SK-N-SH (cell line): Measurements from ENCODE around the gene GBP1. TPM values are rescaled to one million over a fixed set of nuclear protein-coding genes. Genes with fewer than 3 reads are reported as not detected.

ENCODE experiments used
- CTCF ChIA-PET: fragments of 300-600, 350-600 bp; formaldehyde crosslinking; extraction: SDS; loops from one replicate; lab custom pipeline; 2021; lab: Yijun Ruan, JAX
- POLR2A ChIA-PET: fragments of 350-600 bp; sonication (Branson Sonifier 250); formaldehyde crosslinking; extraction: SDS; loops from one replicate; lab custom pipeline; 2020; ENCODE audit warnings: antibody characterized with exemption, inconsistent platforms; lab: Yijun Ruan, JAX
- DNase-seq: peaks from one replicate; pipeline ENCODE4 v3.0.0; 2012
- H2AFZ ChIP-seq: fragments of 200-600 bp; sonication (generic); 2 replicates; pipeline ENCODE4 v1.8.1; 2016; ENCODE audit warnings: antibody characterized with exemption, mild to moderate bottlenecking, low read depth
- H3F3A ChIP-seq: fragments of 200-600 bp; sonication (generic); replicated peaks from 2 replicates; pipeline ENCODE3; 2016; ENCODE audit warnings: antibody characterized with exemption, mild to moderate bottlenecking; ENCODE audit not compliant: insufficient read depth
- H3K27ac ChIP-seq, 2 experiments: fragments of 200-500 bp in 1 of 2; fragments of 200-600 bp in 1 of 2; sonication (Bioruptor generic) in 1 of 2; sonication (generic), shearing (Covaris generic) in 1 of 2; 2 replicates each; pipeline versions ENCODE4 v1.5.1 to v1.6.1; 2014 to 2016; ENCODE audit warnings: low read depth in 2 of 2, inconsistent platforms in 1 of 2, low read length in 1 of 2, mild to moderate bottlenecking in 1 of 2, mixed read lengths in 1 of 2
- H3K27me3 ChIP-seq: fragments of 200-600 bp; sonication (generic), shearing (Covaris generic); 2 replicates; pipeline ENCODE4 v1.6.1; 2016; ENCODE audit warnings: mixed run types; ENCODE audit not compliant: insufficient read depth
- H3K36me3 ChIP-seq, 2 experiments: fragments of 200-500 bp in 1 of 2; fragments of 200-600 bp in 1 of 2; sonication (Bioruptor generic) in 1 of 2; sonication (generic) in 1 of 2; replicated peaks in 1 of 2; 2 replicates each; pipeline versions ENCODE3 to v1.5.1; 2014 to 2016; ENCODE audit warnings: low read length in 1 of 2, mild to moderate bottlenecking in 1 of 2; ENCODE audit not compliant: insufficient read depth in 2 of 2, control insufficient read depth in 1 of 2
- H3K4me1 ChIP-seq, 2 experiments: fragments of 200-500 bp in 1 of 2; fragments of 200-600 bp in 1 of 2; sonication (Bioruptor generic) in 1 of 2; sonication (generic), shearing (Covaris generic) in 1 of 2; 2 replicates each; pipeline versions ENCODE4 v1.5.1 to v1.6.1; 2014 to 2016; ENCODE audit warnings: low read depth in 1 of 2, low read length in 1 of 2, mixed run types in 1 of 2; ENCODE audit not compliant: insufficient read depth in 2 of 2, control insufficient read depth in 1 of 2
- H3K4me2 ChIP-seq: fragments of 200-600 bp; sonication (generic), shearing (Covaris generic); 2 replicates; pipeline ENCODE4 v1.6.1; 2017; ENCODE audit warnings: mixed run types
- H3K4me3 ChIP-seq, 2 experiments: fragments of 200-500 bp in 1 of 2; fragments of 200-600 bp in 1 of 2; sonication (Bioruptor generic) in 1 of 2; sonication (generic), shearing (Covaris generic) in 1 of 2; 2 replicates each; pipeline versions ENCODE4 v1.5.1 to v1.8.1; 2014 to 2016; ENCODE audit warnings: low read depth in 2 of 2, inconsistent platforms in 1 of 2, low read length in 1 of 2, mild to moderate bottlenecking in 1 of 2, mixed read lengths in 1 of 2, moderate library complexity in 1 of 2
- H3K79me2 ChIP-seq: fragments of 200-600 bp; sonication (generic); 2 replicates; pipeline ENCODE4 v1.8.1; 2017; ENCODE audit warnings: mild to moderate bottlenecking; ENCODE audit not compliant: insufficient read depth
- H3K9ac ChIP-seq: fragments of 200-600 bp; sonication (generic); 2 replicates; pipeline ENCODE4 v1.6.1; 2017; ENCODE audit warnings: mixed run types
- H3K9me2 ChIP-seq: fragments of 200-600 bp; sonication (generic); 2 replicates; pipeline ENCODE4 v1.6.1; 2017; ENCODE audit warnings: mixed run types
- H3K9me3 ChIP-seq: fragments of 200-600 bp; sonication (generic); 2 replicates; pipeline ENCODE4 v1.6.1; 2017; ENCODE audit warnings: mixed run types, mild to moderate bottlenecking, moderate library complexity
- H4K20me1 ChIP-seq: fragments of 200-600 bp; sonication (generic); 2 replicates; pipeline ENCODE4 v1.6.1; 2017; ENCODE audit warnings: mild to moderate bottlenecking, mixed run types; ENCODE audit not compliant: insufficient read depth
- EP300 ChIP-seq, 2 experiments: IDR thresholded peaks; 2 replicates each; pipeline versions ENCODE4 v1.4.0 to v1.6.1; 2012; ENCODE audit warnings: borderline replicate concordance in 1 of 2, low read depth in 1 of 2, low read length in 1 of 2
- FOSL2 ChIP-seq: IDR thresholded peaks from 2 replicates; pipeline ENCODE4 v1.4.0; 2012; ENCODE audit warnings: low read depth, mild to moderate bottlenecking, moderate library complexity, borderline replicate concordance
- FOXM1 ChIP-seq: IDR thresholded peaks from 2 replicates; pipeline ENCODE4 v1.4.0; 2012; ENCODE audit warnings: low read depth, mild to moderate bottlenecking
- POLR2AphosphoS5 ChIP-seq: IDR thresholded peaks from 2 replicates; pipeline ENCODE4 v1.6.1; 2012; ENCODE audit warnings: low read depth, low read length
- RAD21 ChIP-seq: IDR thresholded peaks from 2 replicates; pipeline ENCODE4 v1.6.1; 2012; ENCODE audit warnings: mild to moderate bottlenecking, low read length
- REST ChIP-seq: IDR thresholded peaks from 2 replicates; pipeline ENCODE4 v1.6.1; 2012; ENCODE audit warnings: mild to moderate bottlenecking, low read depth, low read length, moderate library complexity
- TAF1 ChIP-seq: IDR thresholded peaks from 2 replicates; pipeline ENCODE4 v1.6.1; 2012; ENCODE audit warnings: low read depth, mild to moderate bottlenecking, low read length, moderate library complexity, borderline replicate concordance
- TCF12 ChIP-seq: IDR thresholded peaks from 2 replicates; pipeline ENCODE4 v1.4.0; 2012
- USF2 ChIP-seq: fragments of 150-350 bp; IDR thresholded peaks from 2 replicates; pipeline ENCODE4 v1.6.1; 2017; ENCODE audit warnings: antibody characterized with exemption, low read length, low read depth, borderline replicate concordance
- WGBS: methylation state at CpG from one replicate; pipeline ENCODE4 v1.1.6; 2017; ENCODE audit warnings: low lambda C conversion rate; 5-methylcytosine and 5-hydroxymethylcytosine counted together
- polyA plus RNA-seq, 3 experiments: library from polyadenylated mRNA; depleted of rRNA; stranded (reverse); fragments of >200 nt; gene quantifications; 2 replicates each; pipeline ENCODE4 v1.2.3, GENCODE V29; 2012

Gene GBP1
- polyA plus RNA-seq, 1 of the 3 experiments (the other 2 are of a cell fraction), result 7.4 TPM

GRCh38 chr1:89040315-89040626 is 24.7 kb downstream of the GBP1 start (continued):
- no peak for TF ChIP-seq REST

GRCh38 chr1:89037186-89037585 is 27.8 kb downstream of the GBP1 start:
- ChIA-PET POLR2A (no interaction called here), CTCF (no interaction called here)
- no peaks in the 10 kb centered on the region for H3K36me3 ChIP-seq
- 29% methylated on average over 1 of the region's 1 CpG for WGBS
- no peak overlapping the region for H2AFZ ChIP-seq
- no peak overlapping the region for H3K4me3 ChIP-seq
- no peaks in the 10 kb centered on the region for H3K9me2 ChIP-seq
- TF ChIP-seq RAD21 (no peak), POLR2AphosphoS5 (no peak), FOXM1 (no peak), USF2 (no peak), FOSL2 (no peak), TAF1 (no peak), TCF12 (no peak), REST (no peak), EP300 (IDR thresholded peaks at IDR 0.05; ENCODE audit: borderline replicate concordance in 1 of 2, low read depth in 1 of 2, low read length in 1 of 2) (no peak)
- TF ChIP-seq, all 33 proteins: peak for 0
- Histone ChIP-seq H3K9ac (no peak overlapping the region), H3K4me2 (no peak overlapping the region), H3K27ac (no peak overlapping the region), H3K9me3 (no peaks in the 10 kb centered on the region), H4K20me1 (no peaks in the 10 kb centered on the region), H3K4me1 (no peaks in the 10 kb centered on the region), H3F3A (peaks cover 6% of the 10 kb centered on the region), H3K79me2 (no peaks in the 10 kb centered on the region), H3K27me3 (no peaks in the 10 kb centered on the region)
- no peak for DNase-seq
